Keratinocyte (primary cell): ENCODE data around the gene MYO16. TPM values are rescaled to one million over a fixed set of nuclear protein-coding genes. Genes with fewer than 3 reads are reported as not detected.

ENCODE experiments used
- DNase-seq: peaks from one replicate; pipeline ENCODE4 v3.0.0-alpha.2; 2011; ENCODE audit warnings: low read depth, missing footprints, low spot score
- FAIRE-seq: peaks from 2 replicates; lab custom pipeline; 2011; peaks lifted over from hg19 to GRCh38; lab: Jason Lieb, UNC
- H2AFZ ChIP-seq: 2 replicates; pipeline ENCODE4 v1.6.0; 2012; ENCODE audit warnings: low read length, control low read depth, inconsistent platforms; ENCODE audit not compliant: control insufficient read depth
- H3K27ac ChIP-seq: 2 replicates; pipeline ENCODE4 v1.5.1; 2011; ENCODE audit warnings: low read length; ENCODE audit not compliant: control insufficient read depth, insufficient read depth
- H3K27me3 ChIP-seq: 3 replicates; pipeline ENCODE4 v1.6.0; 2011; ENCODE audit warnings: low read length; ENCODE audit not compliant: control insufficient read depth, insufficient read depth; ENCODE audit errors: extremely low read depth
- H3K36me3 ChIP-seq, 2 experiments: 2 replicates in 1 of 2; 3 replicates in 1 of 2; pipeline ENCODE4 v1.5.1; 2011; ENCODE audit warnings: low read length in 2 of 2, mild to moderate bottlenecking in 1 of 2; ENCODE audit not compliant: control insufficient read depth in 2 of 2, insufficient read depth in 2 of 2; ENCODE audit errors: extremely low read depth in 1 of 2
- H3K4me1 ChIP-seq: 3 replicates; pipeline ENCODE4 v1.5.1; 2011; ENCODE audit warnings: low read length; ENCODE audit not compliant: control insufficient read depth, insufficient read depth; ENCODE audit errors: extremely low read depth
- H3K4me2 ChIP-seq: 3 replicates; pipeline ENCODE4 v1.6.0; 2011; ENCODE audit warnings: low read depth, low read length; ENCODE audit not compliant: control insufficient read depth, insufficient read depth; ENCODE audit errors: extremely low read depth
- H3K4me3 ChIP-seq, 3 experiments: fragments of 200-600 bp in 1 of 3; sonication (generic) in 1 of 3; 2 replicates in 2 of 3; 3 replicates in 1 of 3; pipeline ENCODE4 v1.5.1; 2011 to 2016; ENCODE audit warnings: low read length in 3 of 3, mild to moderate bottlenecking in 3 of 3, control low read depth in 2 of 3, inconsistent platforms in 1 of 3, low read depth in 1 of 3, mixed read lengths in 1 of 3, mixed run types in 1 of 3, moderate library complexity in 1 of 3; ENCODE audit not compliant: control insufficient read depth in 2 of 3, insufficient read depth in 2 of 3; ENCODE audit errors: extremely low read depth in 1 of 3
- H3K79me2 ChIP-seq: 2 replicates; pipeline ENCODE4 v1.6.0; 2012; ENCODE audit warnings: low read length; ENCODE audit not compliant: control insufficient read depth, insufficient read depth
- H3K9ac ChIP-seq: 3 replicates; pipeline ENCODE4 v1.6.0; 2011; ENCODE audit warnings: low read length; ENCODE audit not compliant: control insufficient read depth, insufficient read depth; ENCODE audit errors: extremely low read depth
- H3K9me1 ChIP-seq: 3 replicates; pipeline ENCODE4 v1.6.0; 2011; ENCODE audit warnings: low read length; ENCODE audit not compliant: control insufficient read depth, insufficient read depth; ENCODE audit errors: extremely low read depth
- H3K9me3 ChIP-seq: 2 replicates; pipeline ENCODE4 v1.5.1; 2012; ENCODE audit warnings: low read depth, low read length; ENCODE audit not compliant: control insufficient read depth
- H4K20me1 ChIP-seq: 3 replicates; pipeline ENCODE4 v1.6.0; 2011; ENCODE audit warnings: low read length; ENCODE audit not compliant: control insufficient read depth, insufficient read depth; ENCODE audit errors: extremely low read depth
- EZH2 ChIP-seq: IDR thresholded peaks from one replicate; pipeline ENCODE4 v1.6.1; 2012; ENCODE audit warnings: inconsistent platforms, mild to moderate bottlenecking, low read length, moderate library complexity
- dilution Hi-C: fragments of 300-500 bp; cut with MboI; formaldehyde crosslinking; loops from one replicate; pipeline ENCODE4 v1.7.0; 2020; ENCODE audit warnings: low sequenced_read_pairs; ENCODE audit not compliant: extremely low pct_ligation_motif_present
- polyA plus RNA-seq, 5 experiments: library from polyadenylated mRNA; depleted of rRNA in 3 of 5; stranded (reverse) in 3 of 5; stranded (forward) in 1 of 5; unstranded in 1 of 5; fragments of >200 nt; gene quantifications; 1 replicate in 1 of 5; 2 replicates in 3 of 5; 3 replicates in 1 of 5; pipeline versions ENCODE4 v1.2.1 to v1.2.3, GENCODE V29; 2011 to 2012; ENCODE audit warnings: missing spikeins in 2 of 5, low read depth in 1 of 5, low replicate concordance in 1 of 5
- TF ChIP-seq, protein P1 (sequence below), 3 experiments: IDR thresholded peaks in 1 of 3; conservative IDR thresholded peaks in 1 of 3; optimal IDR thresholded peaks in 1 of 3; 2 replicates in 2 of 3; 3 replicates in 1 of 3; pipeline versions ENCODE3 to v1.5.1; 2011; ENCODE audit warnings: low read length in 3 of 3, mild to moderate bottlenecking in 3 of 3, moderate library complexity in 2 of 3, control low read depth in 1 of 3, inconsistent platforms in 1 of 3; ENCODE audit not compliant: insufficient read depth in 2 of 3; ENCODE audit errors: extremely low read depth in 1 of 3

The MYO16 gene
- polyA plus RNA-seq, 1 donor (not counting 4 experiments of a cell fraction or from before 2014, with no cell fraction given): 0.08 TPM

DNA sequence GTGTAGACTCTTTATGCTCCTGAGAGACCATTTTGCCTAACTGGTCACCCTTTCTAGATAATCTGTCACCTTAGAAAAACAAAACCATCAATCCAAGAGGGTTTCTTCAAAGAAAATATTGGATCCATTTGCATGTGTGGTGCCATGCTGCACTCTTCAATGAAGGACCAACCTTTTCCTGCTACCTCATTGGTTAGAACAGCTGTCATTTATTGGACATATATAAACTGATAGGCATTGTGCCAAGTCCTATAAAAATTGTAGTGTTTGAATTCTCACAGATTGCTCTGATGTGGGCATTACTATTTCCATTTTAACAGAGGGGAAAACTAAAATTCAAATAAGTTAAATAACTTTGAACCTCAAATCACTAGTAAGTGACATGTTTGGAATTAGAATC lies 333.2 kb downstream of the MYO16 start:
- no peak for FAIRE-seq
- Histone ChIP-seq H3K9me3 (no peaks in the 10 kb centered on the region), H3K4me2 (no peak overlapping the region), H3K27ac (no peak overlapping the region), H3K9me1 (no peaks in the 10 kb centered on the region), H3K9ac (no peak overlapping the region), H3K36me3 (no peaks in the 10 kb centered on the region), H3K27me3 (no peaks in the 10 kb centered on the region), H4K20me1 (no peaks in the 10 kb centered on the region), H3K4me1 (peaks cover 35% of the 10 kb centered on the region), H3K79me2 (no peaks in the 10 kb centered on the region), H3K4me3 (no peak overlapping the region), H2AFZ (no peak overlapping the region)
- dilution Hi-C loops: no loop called here
- no peak for DNase-seq
- no peak for TF ChIP-seq EZH2
- TF ChIP-seq, protein P1, sequence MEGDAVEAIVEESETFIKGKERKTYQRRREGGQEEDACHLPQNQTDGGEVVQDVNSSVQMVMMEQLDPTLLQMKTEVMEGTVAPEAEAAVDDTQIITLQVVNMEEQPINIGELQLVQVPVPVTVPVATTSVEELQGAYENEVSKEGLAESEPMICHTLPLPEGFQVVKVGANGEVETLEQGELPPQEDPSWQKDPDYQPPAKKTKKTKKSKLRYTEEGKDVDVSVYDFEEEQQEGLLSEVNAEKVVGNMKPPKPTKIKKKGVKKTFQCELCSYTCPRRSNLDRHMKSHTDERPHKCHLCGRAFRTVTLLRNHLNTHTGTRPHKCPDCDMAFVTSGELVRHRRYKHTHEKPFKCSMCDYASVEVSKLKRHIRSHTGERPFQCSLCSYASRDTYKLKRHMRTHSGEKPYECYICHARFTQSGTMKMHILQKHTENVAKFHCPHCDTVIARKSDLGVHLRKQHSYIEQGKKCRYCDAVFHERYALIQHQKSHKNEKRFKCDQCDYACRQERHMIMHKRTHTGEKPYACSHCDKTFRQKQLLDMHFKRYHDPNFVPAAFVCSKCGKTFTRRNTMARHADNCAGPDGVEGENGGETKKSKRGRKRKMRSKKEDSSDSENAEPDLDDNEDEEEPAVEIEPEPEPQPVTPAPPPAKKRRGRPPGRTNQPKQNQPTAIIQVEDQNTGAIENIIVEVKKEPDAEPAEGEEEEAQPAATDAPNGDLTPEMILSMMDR (optimal IDR thresholded peaks at IDR 0.05 in 1 of 3, IDR thresholded peaks at IDR 0.05 in 1 of 3, conservative IDR thresholded peaks at IDR 0.05 in 1 of 3; ENCODE audit: extremely low read depth in 1 of 3, insufficient read depth in 2 of 3, low read length in 3 of 3): no peak

DNA sequence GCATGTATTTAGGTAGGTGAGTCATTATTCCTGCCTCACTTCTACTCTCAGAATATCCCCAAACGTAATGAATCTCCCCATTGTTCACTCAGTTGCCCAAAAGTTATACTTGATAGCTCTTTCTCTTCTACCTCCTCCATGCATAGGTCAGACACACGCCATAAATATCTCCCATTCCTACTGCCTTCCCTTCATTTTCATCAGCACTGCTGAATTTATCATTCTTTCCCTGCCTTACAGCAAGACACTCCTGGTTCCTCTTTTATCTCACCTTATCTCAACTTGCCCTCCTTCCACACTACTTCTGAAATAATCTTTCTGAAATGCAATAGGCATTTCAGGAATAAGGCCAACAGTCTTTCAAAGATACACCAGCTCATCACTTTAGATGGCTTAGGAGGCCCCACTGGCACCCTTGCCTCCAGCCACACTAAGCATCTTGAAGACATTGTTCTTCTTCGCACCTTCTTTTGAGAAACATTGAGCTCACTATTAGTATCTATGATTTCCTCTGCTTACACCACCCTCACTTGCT lies 333.9 kb downstream of the MYO16 start:
- DNase-seq: no peak
- no peaks in the 10 kb centered on the region for H3K79me2 ChIP-seq
- dilution Hi-C loops: no loop called here
- H3K36me3 ChIP-seq: no peaks in the 10 kb centered on the region
- H3K4me3 ChIP-seq: no peak overlapping the region
- H3K4me1 ChIP-seq: peaks cover 30% of the 10 kb centered on the region
- H2AFZ ChIP-seq: no peak overlapping the region
- H3K9me1 ChIP-seq: no peaks in the 10 kb centered on the region
- H4K20me1 ChIP-seq: no peaks in the 10 kb centered on the region
- no peaks in the 10 kb centered on the region for H3K9me3 ChIP-seq
- no peak overlapping the region for H3K4me2 ChIP-seq
- no peak overlapping the region for H3K9ac ChIP-seq
- TF ChIP-seq EZH2: no peak
- TF ChIP-seq, protein P1 (optimal IDR thresholded peaks at IDR 0.05 in 1 of 3, IDR thresholded peaks at IDR 0.05 in 1 of 3, conservative IDR thresholded peaks at IDR 0.05 in 1 of 3; ENCODE audit: extremely low read depth in 1 of 3, insufficient read depth in 2 of 3, low read length in 3 of 3): no peak
- FAIRE-seq: peak; percentile 32
- peak overlapping the region; percentile 76 for H3K27ac ChIP-seq
- no peaks in the 10 kb centered on the region for H3K27me3 ChIP-seq
